HepG2 (cell line): ENCODE measurements around the gene MYO7A. TPM values are rescaled to one million over a fixed set of nuclear protein-coding genes. Genes with fewer than 3 reads are reported as not detected.
A peak's percentile ranks its signal among the peaks of the same experiment; 100 is the strongest.

ENCODE experiments used
- ATF2 ChIP-seq: sonication (generic); formaldehyde crosslinking; IDR thresholded peaks from 2 replicates; pipeline ENCODE4 v1.4.0; 2020; ENCODE audit warnings: missing genetic modification reagents
- DRAP1 ChIP-seq: IDR thresholded peaks from 2 replicates; pipeline ENCODE4 v1.6.1; 2016; ENCODE audit warnings: missing genetic modification reagents, missing compliant biosample characterization
- FOXC1 ChIP-seq: sonication (generic); formaldehyde crosslinking; IDR thresholded peaks from 2 replicates; pipeline ENCODE4 v1.8.0; 2022; ENCODE audit warnings: mild to moderate bottlenecking, missing genetic modification reagents, borderline replicate concordance
- KDM3A ChIP-seq: IDR thresholded peaks from 2 replicates; pipeline ENCODE4 v1.6.1; 2018; ENCODE audit warnings: low read depth, missing compliant biosample characterization
- LCORL ChIP-seq, 2 experiments: fragments of 450-650 bp in 1 of 2; sonication (generic) in 1 of 2; formaldehyde crosslinking in 1 of 2; IDR thresholded peaks; 2 replicates each; pipeline versions ENCODE4 v1.5.0 to v1.6.1; 2017 to 2020; ENCODE audit warnings: antibody characterized with exemption in 1 of 2, missing genetic modification reagents in 1 of 2
- RAD21 ChIP-seq: fragments of 450-650 bp; formaldehyde crosslinking; IDR thresholded peaks from 2 replicates; pipeline ENCODE4 v1.5.0; 2020; ENCODE audit warnings: mild to moderate bottlenecking
- STAG1 ChIP-seq: sonication (generic); formaldehyde crosslinking; IDR thresholded peaks from 2 replicates; pipeline ENCODE4 v1.4.0; 2020; ENCODE audit warnings: missing genetic modification reagents
- TERF1 ChIP-seq: sonication (generic); formaldehyde crosslinking; IDR thresholded peaks from 2 replicates; pipeline ENCODE4 v1.8.0; 2022; ENCODE audit warnings: mild to moderate bottlenecking, missing genetic modification reagents, moderate library complexity
- ZFX ChIP-seq: sonication (generic); formaldehyde crosslinking; IDR thresholded peaks from 2 replicates; pipeline ENCODE4 v1.4.0; 2020; ENCODE audit warnings: mild to moderate bottlenecking, low read depth, missing genetic modification reagents, moderate library complexity
- ZNF124 ChIP-seq: sonication (generic); formaldehyde crosslinking; IDR thresholded peaks from 2 replicates; pipeline ENCODE4 v1.4.0; 2020; ENCODE audit warnings: missing genetic modification reagents
- ZNF362 ChIP-seq: sonication (generic); formaldehyde crosslinking; IDR thresholded peaks from 2 replicates; pipeline ENCODE4 v1.4.0; 2020; ENCODE audit warnings: missing genetic modification reagents, mild to moderate bottlenecking, borderline replicate concordance
- polyA plus RNA-seq, 8 experiments: library from polyadenylated mRNA; depleted of rRNA in 3 of 8; stranded (reverse) in 7 of 8; unstranded in 1 of 8; fragments of >200 nt; fragmentation: Illumina TruSeq in 4 of 8; extraction: Trizol in 4 of 8; gene quantifications; 2 replicates each; pipeline versions ENCODE4 v1.2.1 to v1.2.3, GENCODE V29; 2011 to 2016; ENCODE audit warnings: low read depth in 4 of 8, missing spikeins in 1 of 8, mixed read lengths in 1 of 8; ENCODE audit not compliant: insufficient read depth in 1 of 8
- total RNA-seq, 5 experiments: library from RNA; depleted of rRNA; stranded (reverse); fragments of >200 nt; fragmentation: Illumina TruSeq; extraction: Trizol; gene quantifications; 2 replicates each; pipeline ENCODE4 v1.2.3, GENCODE V29; 2016; ENCODE audit warnings: low read depth in 1 of 5

Gene MYO7A
- total and polyA plus RNA-seq, 2 of the 13 experiments (the other 11 are each of a cell fraction or from before 2014, with no cell fraction given) = 7.5 to 10.0 TPM

- TF ChIP-seq ATF2 = peak; percentile 61; the same call in 1 of the 2 replicates
- peak; percentile 44; the same call in 1 of the 2 replicates for TF ChIP-seq ZFX
- TF ChIP-seq STAG1 (CRISPR knock-in tag) = peak; percentile 96
- 0 out of 2 replicates have a peak, but pooled peaks have one; percentile 14 for TF ChIP-seq DRAP1 (CRISPR knock-in tag)
- peak; percentile 63; the same call in 1 of the 2 replicates for TF ChIP-seq ZNF362
- 0 out of 2 replicates have a peak, but pooled peaks have one; percentile 52 for TF ChIP-seq ZNF124 (CRISPR knock-in tag)
- TF ChIP-seq RAD21 (CRISPR knock-in tag) = peak; percentile 94
- TF ChIP-seq LCORL (IDR thresholded peaks at IDR 0.05) = no peak
- TF ChIP-seq LCORL (CRISPR knock-in tag; IDR thresholded peaks at IDR 0.05) = peak; percentile 52; the same call in 1 of the 2 replicates
- TF ChIP-seq KDM3A (CRISPR knock-in tag) = 0 out of 2 replicates have a peak, but pooled peaks have one; percentile 25
- TF ChIP-seq FOXC1 = 0 out of 2 replicates have a peak, but pooled peaks have one; percentile 44
- TF ChIP-seq TERF1 = no peak
Measured at GRCh38 chr11:77091146-77091940, 36.7 kb upstream of the MYO7A start (continued).
